Activated CD4-positive, CD25-positive, alpha-beta regulatory T cell treated with anti-CD3 and anti-CD28 coated beads, Interleukin-2, amount 50 U/mL, for 16 hours (primary cell): ENCODE measurements around the gene CASS4.
"Not testable (repeated sequence)": the region's sequence is repeated elsewhere in the genome, so short reads cannot be mapped to it uniquely, and the experiment has no call there.

Source experiments
- DNase-seq: peaks from one replicate; pipeline ENCODE4 v3.0.0-alpha.2; 2020; ENCODE audit warnings: low read depth, low spot score

CASS4 gene

DNA sequence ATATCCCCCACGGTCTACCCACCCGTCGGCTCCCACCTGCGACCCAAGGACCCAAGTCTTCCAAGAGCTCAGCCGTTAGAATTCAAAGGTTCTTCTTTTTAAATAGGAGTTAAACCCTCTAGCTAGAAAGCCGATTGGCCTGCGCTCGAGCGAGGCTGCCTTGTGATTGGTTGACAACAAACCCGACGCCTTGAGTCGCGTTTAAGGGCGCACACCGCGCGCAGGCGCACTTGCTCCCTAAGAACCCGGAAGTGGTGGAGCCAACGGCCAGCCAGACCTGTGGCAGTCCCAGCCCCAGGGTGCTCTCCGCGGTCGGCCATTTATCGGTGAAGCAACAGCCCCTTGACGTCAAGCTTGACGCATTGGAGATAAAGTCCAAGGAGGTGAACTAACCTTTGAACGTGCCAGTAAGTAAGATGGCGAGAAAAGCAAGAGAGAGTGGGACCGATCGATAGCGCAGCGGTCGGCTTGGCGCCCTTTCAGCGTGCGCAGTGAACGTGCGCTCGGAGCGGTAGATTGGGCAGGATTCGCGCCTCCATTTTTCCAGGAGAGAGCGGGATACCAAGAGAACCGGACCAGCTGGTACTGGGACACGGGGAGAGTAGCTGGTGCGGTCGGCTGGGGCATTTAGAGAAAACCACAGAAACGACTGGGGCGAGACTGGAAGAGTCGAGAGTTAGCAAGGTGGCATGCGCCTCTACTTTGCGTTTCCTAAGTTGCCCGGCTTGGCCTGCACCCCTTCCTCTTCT is 19.8 kb upstream of the CASS4 start, which contains the start of the genes AURKA and CSTF1:
Gene AURKA, minus strand, starts transcription at position 84 of the 749 bp plus-strand sequence. CDS start 4,018 bp downstream, outside the sequence.
Gene CSTF1, plus strand, starts transcription at position 514 of the 749 bp plus-strand sequence. CDS start 2,908 bp downstream, outside the sequence.
- peak; percentile 100 for DNase-seq

DNA sequence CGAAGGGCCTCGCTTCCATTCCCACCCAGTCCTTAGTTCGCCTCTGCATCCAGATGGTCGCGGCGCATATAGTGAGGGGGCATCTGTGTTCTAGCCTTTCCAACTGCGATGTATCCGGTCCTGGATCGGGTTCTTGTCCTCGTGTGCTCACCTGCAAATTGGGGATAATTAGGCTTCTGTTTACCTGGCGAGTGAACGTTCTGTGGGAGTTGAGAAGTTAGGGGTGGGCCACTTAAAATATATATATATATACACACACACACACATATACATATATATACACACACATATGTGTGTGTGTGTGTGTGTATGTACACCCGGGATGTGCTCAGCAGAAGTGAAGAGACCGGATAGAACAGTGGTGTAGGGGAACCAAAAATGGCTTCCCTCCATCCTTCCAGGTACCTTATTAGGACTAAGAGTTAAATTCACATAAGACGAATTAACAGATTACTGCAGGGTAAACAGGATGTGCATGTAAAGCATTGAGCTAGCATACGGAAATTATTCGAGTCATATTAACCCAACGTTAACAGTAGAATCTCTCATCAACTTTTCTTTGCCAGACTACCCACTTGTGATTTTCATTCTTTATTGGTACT is 19.1 kb upstream of the CASS4 start:
- no peak for DNase-seq

DNA sequence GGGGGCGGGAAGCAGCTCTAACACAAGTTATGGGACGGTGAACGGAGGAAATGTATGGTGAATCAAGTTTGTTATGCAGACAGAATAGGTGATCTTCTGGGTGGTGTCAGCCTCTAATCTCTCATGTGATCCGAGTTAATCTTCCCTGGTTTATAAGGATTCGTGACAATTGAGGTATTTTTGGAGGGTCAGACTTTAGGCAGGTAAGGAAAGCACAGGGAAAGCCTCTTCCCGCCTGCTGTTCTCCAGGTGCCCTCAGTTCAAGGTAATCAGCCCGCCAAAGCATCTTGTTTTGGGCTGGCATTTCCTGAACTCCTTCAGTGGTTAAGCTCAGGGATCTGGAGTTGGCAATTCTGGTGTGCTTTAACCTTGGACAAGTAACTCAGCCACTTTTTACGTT is 18.4 kb upstream of the CASS4 start:
- no peak for DNase-seq

DNA sequence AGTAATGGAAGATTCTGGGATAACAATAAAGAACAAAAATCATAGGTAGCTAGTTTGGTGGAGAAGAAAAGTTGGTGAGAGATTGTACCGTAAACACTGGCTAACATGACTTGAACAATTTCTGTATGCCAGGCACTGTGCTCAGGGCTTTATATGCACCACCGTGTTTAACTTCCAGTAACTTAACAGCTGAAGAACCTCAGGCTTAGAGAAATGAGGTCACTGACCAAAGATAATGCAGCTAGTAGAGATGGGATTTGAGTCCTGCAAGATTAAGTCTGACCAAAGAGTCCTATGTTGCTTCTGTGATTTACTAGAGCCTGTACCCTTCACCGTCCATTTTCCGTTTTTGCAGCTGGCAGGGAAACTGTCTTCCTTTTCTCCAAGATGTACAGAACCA is 16.9 kb upstream of the CASS4 start:
- no peak for DNase-seq

DNA sequence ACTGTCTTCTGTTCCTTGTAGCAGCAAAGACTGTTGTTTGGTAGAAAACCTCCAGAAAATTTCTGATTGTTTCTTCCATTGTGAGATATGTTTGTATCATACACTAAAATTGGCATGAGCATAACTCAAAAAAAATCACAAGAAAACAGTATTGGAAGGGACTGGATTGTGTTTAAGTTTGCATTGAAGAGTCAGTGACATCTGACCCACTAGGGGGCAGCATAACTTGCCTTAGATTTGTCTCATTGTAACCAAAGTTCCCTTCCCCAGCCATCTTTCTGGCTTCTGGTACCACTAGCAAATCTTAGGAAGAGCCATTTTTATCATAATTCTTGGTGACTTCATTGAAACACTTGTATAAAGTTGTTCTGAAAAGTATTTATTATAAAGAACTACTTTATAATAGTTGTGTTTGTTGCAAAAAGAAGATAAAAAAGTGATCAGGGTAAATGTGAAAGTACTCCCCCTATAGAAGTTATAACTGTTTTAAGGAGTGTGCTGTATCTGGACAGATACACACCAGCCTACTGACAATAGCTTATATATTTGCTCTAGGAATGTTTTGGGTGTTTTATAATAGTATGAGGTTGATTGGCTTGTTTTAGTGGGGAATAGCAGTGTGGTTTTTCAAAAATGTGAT is 11.9 kb upstream of the CASS4 start:
- peak; percentile 60 for DNase-seq

DNA sequence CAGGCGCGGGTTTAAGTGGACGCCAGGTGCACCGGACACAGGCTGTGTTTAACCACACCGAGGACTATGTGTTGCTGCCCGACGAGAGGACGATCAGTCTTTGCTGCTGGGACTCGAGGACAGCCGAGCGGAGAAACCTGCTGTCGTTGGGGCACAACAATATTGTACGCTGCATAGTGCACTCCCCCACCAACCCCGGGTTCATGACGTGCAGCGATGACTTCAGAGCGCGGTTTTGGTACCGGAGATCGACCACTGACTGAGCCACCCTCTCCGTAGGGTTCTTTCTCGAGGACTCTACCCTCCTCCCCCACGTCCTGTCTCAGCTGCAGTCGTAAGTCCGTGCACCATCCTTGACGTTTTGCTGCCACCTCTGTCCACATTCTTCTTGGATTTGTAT is 8.6 kb upstream of the CASS4 start:
- DNase-seq, result no peak

DNA sequence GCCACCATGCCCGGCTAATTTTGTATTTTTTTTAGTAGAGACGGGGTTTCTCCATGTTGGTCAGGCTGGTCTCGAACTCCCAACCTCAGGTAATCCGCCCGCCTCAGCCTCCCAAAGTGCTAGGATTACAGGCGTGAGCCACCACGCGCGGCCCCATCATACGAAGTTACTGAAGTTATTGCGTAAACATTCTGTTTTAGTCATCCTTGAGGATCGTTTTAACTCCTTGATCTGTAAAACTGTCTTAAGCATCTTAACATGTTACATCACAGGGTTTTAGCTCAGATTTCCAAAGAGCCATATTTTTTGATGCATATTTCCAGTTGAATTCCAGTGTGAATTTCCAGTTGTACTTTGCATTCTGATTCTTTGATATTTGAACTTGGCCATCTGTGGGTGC is 6.7 kb upstream of the CASS4 start:
- not testable (repeated sequence) for DNase-seq

DNA sequence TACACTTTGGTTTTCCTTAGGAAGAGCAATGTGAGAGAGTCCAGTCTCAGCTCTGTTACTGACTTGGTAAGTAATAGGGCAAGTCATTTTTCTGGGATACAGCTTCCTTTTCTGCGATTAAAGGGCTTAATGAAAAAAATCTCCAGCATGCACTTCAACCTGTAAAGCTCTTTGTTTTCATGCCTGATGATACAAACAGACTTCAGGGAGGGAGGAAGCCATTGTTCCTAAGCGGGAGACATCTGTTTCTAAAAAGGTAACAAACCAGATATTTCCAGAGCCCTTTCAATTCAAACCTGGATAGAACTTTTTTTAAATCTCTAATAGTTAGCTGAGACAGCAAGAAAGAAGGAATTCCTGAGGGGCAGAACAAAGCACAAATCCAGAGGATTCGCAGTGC is 5.2 kb upstream of the CASS4 start:
- no peak for DNase-seq

DNA sequence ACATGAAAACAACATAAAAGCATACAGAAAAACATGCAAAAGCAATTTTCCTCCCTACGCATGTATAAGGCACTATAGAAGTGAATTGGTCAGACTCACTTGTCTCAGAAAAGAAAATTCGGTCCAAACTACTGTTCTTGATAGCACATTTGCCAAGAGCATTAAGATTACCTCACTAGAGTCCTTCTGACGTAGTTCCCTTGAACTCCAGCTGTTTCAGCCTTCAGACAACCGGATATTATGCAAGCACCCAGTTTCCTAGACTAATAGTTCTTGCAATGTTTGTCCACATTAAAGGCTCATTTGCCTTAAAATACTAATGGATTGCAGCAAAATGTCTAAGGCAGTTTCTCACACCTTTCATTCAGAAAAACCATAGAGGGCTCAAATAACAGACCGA is 2.5 kb upstream of the CASS4 start:
- no peak for DNase-seq

DNA sequence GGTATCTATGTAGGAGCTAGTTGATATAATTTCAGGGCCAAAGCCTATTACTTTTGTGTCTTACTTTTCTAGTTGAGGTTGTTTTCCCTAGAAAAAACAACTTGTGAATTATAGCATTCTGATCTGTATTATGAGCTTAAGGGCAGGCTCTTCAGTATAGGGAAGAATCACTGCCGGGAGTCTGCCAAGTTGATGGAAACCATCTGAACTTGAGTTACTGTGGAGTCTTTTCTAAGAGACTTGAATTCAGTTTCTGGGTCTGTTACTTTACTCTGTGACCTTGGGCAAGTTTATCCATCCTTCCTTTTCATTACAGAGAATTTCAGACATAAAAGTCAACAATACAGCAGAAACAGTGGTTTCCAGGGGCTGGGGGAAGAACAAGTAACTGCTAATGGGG is 2.1 kb upstream of the CASS4 start:
- DNase-seq, result no peak

DNA sequence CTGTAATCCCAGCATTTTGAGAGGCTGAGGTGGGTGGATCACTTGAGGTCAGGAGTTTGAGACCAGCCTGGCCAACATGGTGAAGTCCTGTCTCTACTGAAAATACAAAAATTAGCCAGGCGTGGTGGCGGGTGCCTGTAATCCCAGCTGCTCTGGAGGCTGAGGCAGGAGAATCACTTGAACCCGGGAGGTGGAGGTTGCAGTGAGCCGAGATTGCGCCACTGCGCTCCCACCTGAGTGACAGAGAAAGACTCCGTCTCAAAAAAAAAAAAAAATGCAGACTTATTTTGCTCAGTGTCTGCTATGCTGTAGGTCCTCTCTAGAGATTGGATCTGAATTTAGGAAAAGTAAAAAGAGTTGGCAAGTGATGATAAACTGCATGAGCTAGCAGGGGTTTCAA is 773 bp upstream of the CASS4 start:
- DNase-seq, result not testable (repeated sequence)

DNA sequence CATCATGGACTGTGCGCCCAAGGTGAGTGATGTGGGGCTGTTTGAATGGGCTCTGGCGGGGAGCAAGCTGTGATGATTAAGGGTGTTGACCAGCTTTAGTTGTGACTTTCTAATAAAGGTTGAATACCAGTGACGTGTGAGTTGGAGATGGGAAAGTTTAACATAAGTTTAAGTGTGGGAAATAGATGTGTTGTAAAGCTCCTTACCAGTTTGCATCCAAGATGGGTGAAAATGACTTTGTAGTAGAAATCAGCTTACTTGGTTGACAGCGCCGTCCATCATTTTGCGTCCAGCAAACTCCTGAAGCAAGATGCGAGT is 372 bp downstream of the CASS4 start:
- no peak for DNase-seq

DNA sequence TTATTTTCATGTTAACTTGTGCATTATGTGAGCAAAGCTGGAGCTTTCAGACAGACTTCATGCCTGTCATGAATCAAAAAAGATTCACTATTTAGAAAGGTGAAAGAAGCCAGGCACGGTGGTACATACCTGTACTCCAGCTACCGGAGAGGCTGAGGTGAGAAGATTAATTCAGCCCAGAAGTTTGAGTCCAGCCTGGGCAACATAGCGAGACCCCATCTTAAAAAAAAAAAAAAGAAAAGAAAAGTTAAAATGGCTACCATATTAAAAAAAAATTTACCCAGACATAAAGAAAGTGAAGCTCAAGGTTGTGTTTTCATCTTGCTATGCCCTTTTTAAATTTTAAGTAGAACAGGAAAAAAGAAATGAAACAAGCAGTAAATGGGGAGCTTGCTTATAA is 889 bp downstream of the CASS4 start:
- DNase-seq, result no peak

DNA sequence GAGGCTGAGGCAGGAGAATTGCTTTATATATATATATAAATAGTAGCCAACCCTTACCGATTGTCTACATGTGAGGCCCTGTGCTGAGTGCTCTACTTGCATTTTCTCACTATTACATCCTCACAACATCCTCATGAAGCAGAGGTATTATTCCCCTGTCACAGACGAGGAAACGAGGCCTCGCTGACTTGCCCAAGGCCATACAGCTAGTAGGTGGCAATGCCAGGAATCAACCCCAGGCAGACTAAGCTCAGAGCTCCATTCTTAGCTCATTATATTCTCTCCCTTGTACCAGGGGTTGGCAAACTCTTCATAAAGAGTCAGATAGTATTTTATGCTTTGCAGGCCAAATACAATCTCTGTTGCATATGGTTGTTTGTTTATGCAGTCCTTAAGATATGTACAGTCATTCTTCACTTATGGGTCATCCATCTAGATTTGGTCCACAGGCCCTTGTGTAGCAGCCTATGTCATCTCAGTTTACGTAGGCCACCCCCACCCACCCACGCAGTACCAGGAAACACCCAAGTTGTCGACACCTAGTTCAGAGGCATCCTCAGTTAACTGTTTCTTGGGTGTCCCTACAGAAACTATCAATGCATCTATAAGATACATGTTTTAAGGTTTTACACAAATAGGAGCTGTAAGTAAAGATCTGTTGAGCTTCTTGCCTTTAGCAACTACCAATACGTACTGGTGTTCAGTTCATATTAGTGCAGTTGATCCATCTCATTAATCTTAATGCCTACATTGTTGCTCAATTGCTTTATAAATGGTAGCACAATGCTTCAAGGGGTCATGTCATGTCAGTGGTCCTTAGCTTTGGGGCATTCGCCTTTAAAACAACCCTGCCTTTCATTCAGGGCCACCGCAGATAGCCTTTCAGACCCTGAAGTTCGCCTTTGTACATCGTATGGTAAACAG is 3.0 kb downstream of the CASS4 start:
- no peak for DNase-seq

DNA sequence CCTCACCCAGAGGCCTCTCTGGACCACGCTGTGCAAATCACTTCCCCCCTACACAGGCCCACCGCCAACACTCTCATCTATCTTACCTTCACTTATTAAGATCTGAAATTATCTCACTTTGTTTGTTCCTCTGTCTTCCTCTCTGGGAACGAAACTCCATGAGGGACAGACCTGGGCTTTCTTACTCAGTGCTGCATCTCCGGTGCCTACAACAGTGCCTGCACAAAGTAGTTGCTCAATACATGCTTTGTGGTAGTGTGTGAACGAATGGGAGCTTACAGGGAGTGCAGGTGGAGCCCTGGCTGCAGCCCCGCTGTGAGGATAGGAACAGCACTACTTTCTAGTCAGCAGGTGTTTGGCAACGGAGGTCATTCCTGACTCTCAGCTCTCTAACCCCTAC is 5.3 kb downstream of the CASS4 start:
- DNase-seq, result no peak

DNA sequence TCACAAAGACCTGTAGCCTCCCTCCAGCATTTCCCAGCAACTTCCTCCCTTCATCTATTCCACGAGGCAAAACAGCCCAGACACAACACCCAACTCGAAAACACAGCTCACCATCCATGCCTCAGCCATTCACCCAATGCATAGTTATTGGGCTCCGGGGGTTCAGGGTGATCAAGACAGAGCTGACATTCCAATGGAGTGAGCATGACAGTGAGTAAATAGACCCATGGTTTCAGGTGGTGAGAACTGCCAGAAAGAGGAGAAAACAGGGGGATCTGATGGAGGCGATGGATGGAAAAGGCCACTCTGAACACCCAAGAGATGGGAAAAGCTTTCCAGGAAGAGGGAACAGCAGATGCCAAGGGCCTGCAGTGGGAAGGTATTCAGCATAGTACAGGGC is 5.9 kb downstream of the CASS4 start:
- no peak for DNase-seq

DNA sequence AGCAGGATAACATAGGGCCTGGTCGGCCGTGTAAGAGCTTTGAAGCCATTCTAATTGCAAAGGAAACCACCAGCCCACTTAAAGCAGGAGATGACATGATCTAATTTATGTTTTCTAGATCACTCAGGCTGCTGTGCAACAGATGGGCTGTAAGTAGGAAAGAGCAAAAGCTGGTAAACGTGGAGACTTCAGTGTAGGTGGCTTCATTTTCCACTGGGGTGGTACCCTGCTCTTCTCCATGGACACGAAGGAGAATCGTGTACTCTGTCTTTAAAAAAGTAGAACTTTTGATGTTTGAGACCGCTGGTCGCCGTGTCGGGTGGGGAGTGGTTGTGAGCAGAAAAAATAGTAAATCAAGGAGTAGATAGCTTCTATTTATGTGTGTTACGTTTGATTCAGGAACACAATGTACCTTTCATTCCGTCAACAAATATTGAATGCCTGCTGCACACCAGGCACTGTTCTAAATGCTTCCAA is 6.4 kb downstream of the CASS4 start:
- no peak for DNase-seq

DNA sequence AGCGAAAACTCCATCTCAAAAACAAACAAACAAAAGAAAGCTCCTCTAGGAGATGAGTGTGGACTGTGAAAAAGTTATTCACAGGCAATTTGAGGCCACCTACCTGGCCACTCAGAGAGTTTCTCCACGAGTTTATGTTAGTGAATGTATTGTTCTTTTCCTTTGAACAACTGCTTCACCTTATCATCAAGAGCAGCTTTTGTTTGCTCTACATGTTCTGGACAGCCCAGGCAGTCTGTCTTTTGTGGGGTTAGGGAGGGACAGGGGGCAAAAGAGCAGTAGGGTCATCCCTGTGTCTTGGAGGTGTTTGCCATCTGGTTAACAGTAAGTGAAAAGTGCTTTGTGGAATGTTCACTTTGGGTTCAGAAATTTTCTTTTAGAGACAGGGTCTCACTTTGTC is 8.0 kb downstream of the CASS4 start:
- DNase-seq, result no peak

DNA sequence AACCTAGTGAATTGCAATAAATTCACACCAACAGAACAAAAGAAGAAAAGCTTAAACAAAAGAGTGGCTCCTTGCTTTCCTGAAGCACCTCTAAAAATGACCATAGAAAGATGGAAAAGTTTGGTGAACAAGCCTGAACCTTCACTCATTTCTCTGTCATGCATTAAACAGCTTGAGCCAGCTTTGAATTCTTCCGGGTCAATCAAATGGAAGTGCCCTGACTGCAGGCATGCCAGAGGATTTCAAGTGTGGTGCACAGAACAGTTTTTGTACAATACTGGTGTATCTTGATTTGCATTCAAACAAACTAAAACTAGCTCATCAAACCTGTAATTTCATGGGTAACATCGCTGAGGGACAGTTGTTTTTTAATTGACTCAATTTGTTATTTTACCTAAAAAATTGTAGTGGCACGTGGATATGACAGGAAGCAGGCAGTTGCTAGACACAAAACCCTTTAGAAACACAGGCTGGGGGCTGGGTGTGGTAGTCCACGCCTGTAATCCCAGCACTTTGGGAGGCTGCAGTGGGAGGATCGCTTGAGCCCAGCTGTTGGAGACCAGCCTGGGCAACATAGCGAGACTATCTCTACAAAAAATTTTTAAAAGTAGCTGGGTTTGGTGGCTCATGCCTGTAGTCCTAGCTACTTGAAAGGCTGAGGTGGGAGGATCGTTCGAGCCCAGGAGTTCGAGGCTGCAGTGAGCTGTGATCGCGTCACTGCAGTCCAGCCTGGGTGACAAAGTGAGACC is 9.1 kb downstream of the CASS4 start:
- no peak for DNase-seq

DNA sequence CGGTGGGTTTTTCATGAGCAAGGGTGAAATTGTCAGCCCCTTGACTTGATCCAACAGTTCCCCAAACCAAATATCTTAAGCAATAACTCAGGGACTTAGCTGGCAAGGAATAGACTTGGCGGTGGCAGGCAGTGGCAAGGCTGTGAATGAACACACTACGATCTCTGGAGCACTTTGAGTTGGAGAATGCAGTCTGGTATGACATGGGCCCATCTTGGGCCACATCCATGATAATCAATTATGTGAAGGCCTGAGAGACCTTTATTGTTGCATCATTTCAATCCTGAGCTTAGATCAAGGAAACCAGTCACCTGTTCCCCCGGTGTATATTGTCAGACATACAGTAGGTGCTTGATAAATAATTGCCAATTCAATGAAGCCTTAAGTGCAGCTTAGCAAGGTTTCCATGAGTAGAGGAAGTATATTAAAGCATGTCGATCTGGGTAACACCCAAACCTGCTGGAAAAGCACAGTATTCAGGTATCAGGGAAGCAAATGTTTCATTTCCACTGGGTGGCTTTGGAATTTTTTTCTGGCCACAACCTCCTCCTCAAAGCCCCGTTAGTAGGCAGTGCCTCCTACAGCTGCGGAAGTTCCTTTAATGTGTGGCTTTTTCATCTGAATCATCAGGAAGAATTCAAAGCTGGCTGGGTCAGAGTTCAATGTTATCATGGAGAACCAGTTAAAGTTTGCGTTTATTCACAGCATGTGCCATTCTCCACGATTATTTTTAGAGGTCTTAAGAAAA is 10.2 kb downstream of the CASS4 start:
- no peak for DNase-seq
